C4-2B (cell line): Measurements from ENCODE around the gene NUF2.
"Not testable (repeated sequence)": the region's sequence is repeated elsewhere in the genome, so short reads cannot be mapped to it uniquely, and the experiment has no call there.

Experiments
- H3K27ac ChIP-seq: fragments of 450-650 bp; 2 replicates; pipeline ENCODE4 v1.5.1; 2017
- CTCF ChIP-seq: fragments of 450-650 bp; conservative IDR thresholded peaks from 2 replicates; pipeline ENCODE4 v1.5.1; 2017; ENCODE audit warnings: mild to moderate bottlenecking
- ZFX ChIP-seq: fragments of 450-650 bp; IDR thresholded peaks from 2 replicates; pipeline ENCODE4 v1.6.1; 2017

NUF2 gene

GRCh38 chr1:163308811-163309210 is 12.9 kb upstream of the NUF2 start:
- no peak overlapping the region for H3K27ac ChIP-seq
- no peak for TF ChIP-seq ZFX
- no peak for TF ChIP-seq CTCF

- peak; percentile 86 for TF ChIP-seq CTCF
- no peak for TF ChIP-seq ZFX
- H3K27ac ChIP-seq: no peak overlapping the region
These were observed 5.9 kb upstream of the NUF2 start for GRCh38 chr1:163315773-163316374.

- peak overlapping the region; percentile 91; the same call in 1 of the 2 replicates for H3K27ac ChIP-seq
- TF ChIP-seq CTCF: no peak
- TF ChIP-seq ZFX: no peak
These were observed 863 bp upstream of the NUF2 start for GRCh38 chr1:163320891-163321290.

GRCh38 chr1:163323339-163323738 is 1.6 kb downstream of the NUF2 start:
- not testable (repeated sequence) for H3K27ac ChIP-seq

- H3K27ac ChIP-seq: no peak overlapping the region
- TF ChIP-seq CTCF: no peak
- no peak for TF ChIP-seq ZFX
These were observed 9.4 kb downstream of the NUF2 start for GRCh38 chr1:163331116-163331515.

- TF ChIP-seq ZFX: no peak
- no peak for TF ChIP-seq CTCF
- H3K27ac ChIP-seq: no peak overlapping the region
These were observed 13.5 kb downstream of the NUF2 start for GRCh38 chr1:163335216-163335615.

- no peak overlapping the region for H3K27ac ChIP-seq
- TF ChIP-seq ZFX (no peak), CTCF (no peak)
These were observed 15.9 kb downstream of the NUF2 start for GRCh38 chr1:163337631-163338030.

GRCh38 chr1:163346326-163346870 is 24.6 kb downstream of the NUF2 start:
- TF ChIP-seq ZFX (no peak), CTCF (no peak)
- H3K27ac ChIP-seq: no peak overlapping the region
